GM10266 (cell line): ENCODE results near the gene ARHGDIB.

ENCODE experiments used
- DNase-seq: peaks from one replicate; pipeline ENCODE4 v3.0.0; 2012; ENCODE audit errors: extremely low spot score
- CTCF ChIP-seq: IDR thresholded peaks from 2 replicates; pipeline ENCODE4 v1.5.1; 2012; ENCODE audit warnings: mild to moderate bottlenecking, low read depth; ENCODE audit not compliant: control insufficient read depth, insufficient read depth; ENCODE audit errors: missing control alignments

Gene ARHGDIB

GRCh38 chr12:14924541-14924940, 36.9 kb downstream of the ARHGDIB start:
- DNase-seq: no peak
- no peak for TF ChIP-seq CTCF

- no peak for TF ChIP-seq CTCF
- DNase-seq: no peak
Observed at GRCh38 chr12:14923944-14924343, 37.5 kb downstream of the ARHGDIB start.

GRCh38 chr12:14921218-14921617, 40.2 kb downstream of the ARHGDIB start:
- no peak for TF ChIP-seq CTCF
- no peak for DNase-seq

GRCh38 chr12:14920475-14921126, 40.8 kb downstream of the ARHGDIB start:
- no peak for TF ChIP-seq CTCF
- no peak for DNase-seq

- no peak for DNase-seq
Observed at GRCh38 chr12:14919455-14919854, 41.9 kb downstream of the ARHGDIB start.

GRCh38 chr12:14915736-14916135, 45.7 kb downstream of the ARHGDIB start:
- no peak for TF ChIP-seq CTCF
- DNase-seq: no peak

More at GRCh38 chr12:14919455-14919854, 41.9 kb downstream of the ARHGDIB start:
- no peak for TF ChIP-seq CTCF

GRCh38 chr12:14913381-14913781, 48.0 kb downstream of the ARHGDIB start:
- no peak for TF ChIP-seq CTCF
- DNase-seq: no peak
